ENCODE data around the gene ADORA1.

DNA sequence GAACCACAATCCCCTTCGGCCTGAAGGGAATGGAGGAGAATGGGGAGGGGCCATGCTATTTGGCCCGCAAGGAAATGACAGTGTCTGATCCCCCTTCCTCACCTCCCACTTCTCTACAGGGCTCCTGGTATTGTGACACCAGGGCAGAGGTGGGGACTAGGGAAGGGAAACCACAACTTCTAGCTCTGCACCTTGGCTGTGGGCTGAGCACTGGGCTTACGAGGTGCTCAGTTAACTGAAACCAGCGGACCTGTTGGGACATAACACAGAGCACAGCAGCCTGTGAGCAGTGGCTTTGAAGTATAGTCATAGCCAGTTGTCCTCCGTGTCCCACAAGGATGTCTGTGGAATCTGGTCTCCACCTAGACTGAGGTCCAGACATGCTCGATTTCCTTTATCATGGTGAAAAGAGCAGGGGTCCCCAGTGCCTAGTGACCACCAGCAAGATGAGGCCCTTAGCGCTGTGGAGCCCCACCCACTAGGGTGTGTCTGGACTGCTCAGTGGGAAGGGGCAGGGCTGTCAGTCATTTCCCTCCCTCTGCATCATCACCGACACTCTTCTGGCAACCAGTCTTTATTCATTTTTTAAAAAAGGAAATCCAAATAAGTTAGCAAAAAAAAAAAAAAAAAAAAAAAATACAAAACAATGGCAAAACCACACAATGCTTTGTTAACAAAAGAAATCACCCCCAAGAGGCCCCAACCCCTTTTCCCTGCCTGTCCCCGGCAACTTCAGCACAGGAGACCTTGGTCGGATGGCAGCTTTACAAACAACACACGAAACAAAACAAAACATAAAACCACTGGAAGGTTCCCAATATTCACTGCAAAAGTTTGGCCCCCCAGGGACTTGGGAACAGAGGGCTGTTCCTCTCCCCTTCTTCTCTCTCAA is 44.7 kb upstream of the ADORA1 start:
- TF ChIP-seq, protein P1, sequence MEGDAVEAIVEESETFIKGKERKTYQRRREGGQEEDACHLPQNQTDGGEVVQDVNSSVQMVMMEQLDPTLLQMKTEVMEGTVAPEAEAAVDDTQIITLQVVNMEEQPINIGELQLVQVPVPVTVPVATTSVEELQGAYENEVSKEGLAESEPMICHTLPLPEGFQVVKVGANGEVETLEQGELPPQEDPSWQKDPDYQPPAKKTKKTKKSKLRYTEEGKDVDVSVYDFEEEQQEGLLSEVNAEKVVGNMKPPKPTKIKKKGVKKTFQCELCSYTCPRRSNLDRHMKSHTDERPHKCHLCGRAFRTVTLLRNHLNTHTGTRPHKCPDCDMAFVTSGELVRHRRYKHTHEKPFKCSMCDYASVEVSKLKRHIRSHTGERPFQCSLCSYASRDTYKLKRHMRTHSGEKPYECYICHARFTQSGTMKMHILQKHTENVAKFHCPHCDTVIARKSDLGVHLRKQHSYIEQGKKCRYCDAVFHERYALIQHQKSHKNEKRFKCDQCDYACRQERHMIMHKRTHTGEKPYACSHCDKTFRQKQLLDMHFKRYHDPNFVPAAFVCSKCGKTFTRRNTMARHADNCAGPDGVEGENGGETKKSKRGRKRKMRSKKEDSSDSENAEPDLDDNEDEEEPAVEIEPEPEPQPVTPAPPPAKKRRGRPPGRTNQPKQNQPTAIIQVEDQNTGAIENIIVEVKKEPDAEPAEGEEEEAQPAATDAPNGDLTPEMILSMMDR (conservative IDR thresholded peaks at IDR 0.05; ENCODE audit: low read length), result no peak
- TF ChIP-seq EZH2phosphoT487 (IDR thresholded peaks at IDR 0.05; ENCODE audit: borderline replicate concordance, low read depth, low read length), result no peak
